Measurements from ENCODE around the gene SH3BP5.

Gene SH3BP5

GRCh38 chr3:15262021-15262420 lies 70.4 kb downstream of the SH3BP5 start:
- TF ChIP-seq CTCF (conservative IDR thresholded peaks at IDR 0.05; ENCODE audit: low read depth, low read length) = no peak

GRCh38 chr3:15261274-15261673 lies 71.1 kb downstream of the SH3BP5 start:
- Histone ChIP-seq H3K36me3 (ENCODE audit: insufficient read depth) (no peaks in the 10 kb centered on the region), H3K27ac (no peak overlapping the region), H3K9ac (no peak overlapping the region)

More at GRCh38 chr3:15262021-15262420, 70.4 kb downstream of the SH3BP5 start:
- Histone ChIP-seq H3K36me3 (ENCODE audit: insufficient read depth) (no peaks in the 10 kb centered on the region), H3K9ac (no peak overlapping the region), H4K20me1 (ENCODE audit: insufficient read depth) (no peaks in the 10 kb centered on the region), H2AFZ (ENCODE audit: low read depth) (no peak overlapping the region), H3K27ac (no peak overlapping the region), H3K4me3 (IDR thresholded peaks at IDR 0.05; ENCODE audit: insufficient read depth, low read depth, low read length) (no peak overlapping the region), H3K79me2 (ENCODE audit: insufficient read depth, low read depth) (no peaks in the 10 kb centered on the region), H3K4me1 (ENCODE audit: low read depth, poor library complexity, severe bottlenecking) (no peaks in the 10 kb centered on the region), H3K4me2 (no peak overlapping the region), H3K27me3 (ENCODE audit: insufficient read depth, low read depth) (no peaks in the 10 kb centered on the region)

GRCh38 chr3:15260531-15260930 lies 71.9 kb downstream of the SH3BP5 start:
- Histone ChIP-seq H2AFZ (ENCODE audit: low read depth) (no peak overlapping the region), H3K36me3 (ENCODE audit: insufficient read depth) (no peaks in the 10 kb centered on the region), H3K27ac (no peak overlapping the region), H3K27me3 (ENCODE audit: insufficient read depth, low read depth) (no peaks in the 10 kb centered on the region), H3K4me1 (ENCODE audit: low read depth, poor library complexity, severe bottlenecking) (no peaks in the 10 kb centered on the region), H3K4me3 (IDR thresholded peaks at IDR 0.05; ENCODE audit: insufficient read depth, low read depth, low read length) (no peak overlapping the region), H3K79me2 (ENCODE audit: insufficient read depth, low read depth) (no peaks in the 10 kb centered on the region), H3K9ac (no peak overlapping the region), H4K20me1 (ENCODE audit: insufficient read depth) (no peaks in the 10 kb centered on the region), H3K4me2 (no peak overlapping the region)
- TF ChIP-seq CTCF (conservative IDR thresholded peaks at IDR 0.05; ENCODE audit: low read depth, low read length) = no peak

More at GRCh38 chr3:15261274-15261673, 71.1 kb downstream of the SH3BP5 start:
- H3K4me1 ChIP-seq (ENCODE audit: low read depth, poor library complexity, severe bottlenecking) = no peaks in the 10 kb centered on the region
- H3K4me2 ChIP-seq = no peak overlapping the region
- H3K4me3 ChIP-seq (IDR thresholded peaks at IDR 0.05; ENCODE audit: insufficient read depth, low read depth, low read length) = no peak overlapping the region
- H3K79me2 ChIP-seq (ENCODE audit: insufficient read depth, low read depth) = no peaks in the 10 kb centered on the region
- no peak for TF ChIP-seq CTCF (conservative IDR thresholded peaks at IDR 0.05; ENCODE audit: low read depth, low read length)
- no peaks in the 10 kb centered on the region for H3K27me3 ChIP-seq (ENCODE audit: insufficient read depth, low read depth)
- no peaks in the 10 kb centered on the region for H4K20me1 ChIP-seq (ENCODE audit: insufficient read depth)
- no peak overlapping the region for H2AFZ ChIP-seq (ENCODE audit: low read depth)

- H3K27me3 ChIP-seq (ENCODE audit: insufficient read depth, low read depth) = no peaks in the 10 kb centered on the region
- no peaks in the 10 kb centered on the region for H3K79me2 ChIP-seq (ENCODE audit: insufficient read depth, low read depth)
- H3K27ac ChIP-seq = no peak overlapping the region
- no peak for TF ChIP-seq CTCF (conservative IDR thresholded peaks at IDR 0.05; ENCODE audit: low read depth, low read length)
- H2AFZ ChIP-seq (ENCODE audit: low read depth) = no peak overlapping the region
- H3K4me2 ChIP-seq = no peak overlapping the region
- no peaks in the 10 kb centered on the region for H3K36me3 ChIP-seq (ENCODE audit: insufficient read depth)
- H4K20me1 ChIP-seq (ENCODE audit: insufficient read depth) = no peaks in the 10 kb centered on the region
- H3K4me1 ChIP-seq (ENCODE audit: low read depth, poor library complexity, severe bottlenecking) = no peaks in the 10 kb centered on the region
- no peak overlapping the region for H3K9ac ChIP-seq
- no peak overlapping the region for H3K4me3 ChIP-seq (IDR thresholded peaks at IDR 0.05; ENCODE audit: insufficient read depth, low read depth, low read length)
Measured at GRCh38 chr3:15258720-15259119, 73.7 kb downstream of the SH3BP5 start.
